ENCODE results near the gene P4HTM.

The P4HTM gene, protein sequence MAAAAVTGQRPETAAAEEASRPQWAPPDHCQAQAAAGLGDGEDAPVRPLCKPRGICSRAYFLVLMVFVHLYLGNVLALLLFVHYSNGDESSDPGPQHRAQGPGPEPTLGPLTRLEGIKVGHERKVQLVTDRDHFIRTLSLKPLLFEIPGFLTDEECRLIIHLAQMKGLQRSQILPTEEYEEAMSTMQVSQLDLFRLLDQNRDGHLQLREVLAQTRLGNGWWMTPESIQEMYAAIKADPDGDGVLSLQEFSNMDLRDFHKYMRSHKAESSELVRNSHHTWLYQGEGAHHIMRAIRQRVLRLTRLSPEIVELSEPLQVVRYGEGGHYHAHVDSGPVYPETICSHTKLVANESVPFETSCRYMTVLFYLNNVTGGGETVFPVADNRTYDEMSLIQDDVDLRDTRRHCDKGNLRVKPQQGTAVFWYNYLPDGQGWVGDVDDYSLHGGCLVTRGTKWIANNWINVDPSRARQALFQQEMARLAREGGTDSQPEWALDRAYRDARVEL

DNA sequence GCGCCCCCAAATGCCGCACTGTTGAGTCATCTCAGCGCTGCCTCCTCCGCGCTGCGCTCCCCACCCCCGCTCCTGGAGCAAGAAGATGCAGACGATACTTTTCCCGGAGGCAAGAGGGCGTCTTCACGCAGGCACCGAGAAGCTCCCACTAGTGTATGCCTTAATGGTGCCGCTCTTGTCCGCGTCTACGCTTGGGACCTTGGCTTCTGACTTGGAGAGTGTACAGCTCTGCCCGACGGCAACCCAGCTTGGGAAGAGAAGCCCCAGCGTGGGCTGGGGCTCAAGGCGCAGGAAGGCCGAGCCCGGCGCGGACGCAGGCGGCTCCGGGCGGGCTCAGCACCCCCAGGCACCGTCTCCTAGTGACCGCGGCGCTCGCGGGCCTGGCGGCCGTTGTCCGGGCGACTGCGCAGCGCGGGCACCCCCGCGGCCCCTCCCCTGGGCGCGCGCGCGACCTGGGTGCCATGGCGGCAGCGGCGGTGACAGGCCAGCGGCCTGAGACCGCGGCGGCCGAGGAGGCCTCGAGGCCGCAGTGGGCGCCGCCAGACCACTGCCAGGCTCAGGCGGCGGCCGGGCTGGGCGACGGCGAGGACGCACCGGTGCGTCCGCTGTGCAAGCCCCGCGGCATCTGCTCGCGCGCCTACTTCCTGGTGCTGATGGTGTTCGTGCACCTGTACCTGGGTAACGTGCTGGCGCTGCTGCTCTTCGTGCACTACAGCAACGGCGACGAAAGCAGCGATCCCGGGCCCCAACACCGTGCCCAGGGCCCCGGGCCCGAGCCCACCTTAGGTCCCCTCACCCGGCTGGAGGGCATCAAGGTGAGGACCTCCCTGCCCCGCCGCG lies at the start of gene P4HTM:
Gene P4HTM (plus strand): TSS at position 446 of the 840 bp plus-strand sequence. CDS start 16 bp downstream, at position 462.
- no peak for DNase-seq

GRCh38 chr3:48945432-48945831 lies 44.6 kb upstream of the P4HTM start:
- no peak for DNase-seq

- DNase-seq = no peak
Measured at GRCh38 chr3:48945891-48946549, 44.0 kb upstream of the P4HTM start.

GRCh38 chr3:48949376-48949717 lies 40.7 kb upstream of the P4HTM start:
- DNase-seq = no peak

DNA sequence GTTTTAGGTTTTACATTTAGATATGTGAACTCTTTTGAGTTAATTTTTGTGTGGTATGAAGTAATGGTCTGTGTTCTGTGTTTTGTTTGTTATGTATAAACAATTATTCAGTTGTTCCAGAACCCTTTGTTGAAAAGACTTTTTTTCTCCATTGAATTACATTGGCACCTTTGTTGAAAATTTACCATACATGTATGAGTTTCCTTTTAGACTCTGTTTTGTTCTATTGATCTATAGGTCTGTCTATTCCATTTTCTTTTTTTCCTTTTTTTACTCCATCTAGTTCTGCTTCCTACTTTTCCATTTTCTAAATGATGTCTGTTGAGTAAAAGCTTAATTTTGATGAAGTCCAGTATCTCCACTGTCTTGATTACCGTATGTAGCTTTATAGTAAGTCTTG lies 40.0 kb upstream of the P4HTM start:
- DNase-seq = no peak

DNA sequence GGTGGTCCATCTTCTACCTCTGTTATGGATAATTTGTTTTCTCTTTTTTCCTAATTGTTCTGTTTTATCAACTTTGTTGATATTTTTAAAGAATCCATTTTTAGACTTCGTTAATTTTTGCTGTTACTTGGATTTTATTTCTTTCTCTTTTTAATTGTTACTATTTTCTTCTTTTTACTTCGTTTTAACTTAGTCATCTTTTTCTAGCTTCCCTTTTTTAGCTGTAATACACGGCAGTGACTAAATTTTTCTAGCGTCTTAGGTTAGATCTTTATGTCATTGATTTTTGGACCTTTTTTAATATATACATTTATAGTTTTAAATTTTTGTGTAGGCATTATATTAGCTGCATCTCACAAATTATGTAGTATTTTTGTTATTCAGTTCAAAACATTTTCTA lies 38.3 kb upstream of the P4HTM start:
- DNase-seq = no peak

DNA sequence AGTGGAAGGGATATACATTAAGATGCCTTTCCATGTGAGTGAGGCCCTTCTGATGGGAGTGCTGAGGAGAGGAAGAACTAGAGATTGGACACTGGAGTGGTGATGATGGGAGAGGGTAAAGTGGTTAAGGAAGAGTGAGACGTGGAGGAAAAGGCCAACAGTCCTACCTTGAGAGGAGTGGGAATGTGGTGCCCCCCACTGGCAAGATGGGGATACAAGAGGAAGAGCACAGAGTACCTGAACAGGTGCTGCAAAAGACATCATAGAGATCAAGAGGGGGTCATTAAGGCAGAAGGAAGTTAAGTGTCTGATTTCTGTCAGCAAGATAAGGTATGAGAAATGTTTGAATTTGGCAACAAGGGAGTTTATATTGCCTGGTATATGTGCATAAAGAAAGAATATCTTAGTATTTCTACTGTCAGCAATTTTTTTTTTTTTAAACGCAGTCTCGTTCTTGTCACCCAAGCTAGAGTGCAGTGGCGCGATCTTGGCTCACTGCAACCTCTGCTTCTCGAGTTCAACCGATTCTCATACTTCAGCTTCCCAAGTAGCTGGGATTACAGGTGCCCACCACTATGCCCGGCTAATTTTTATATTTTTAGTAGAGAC lies 37.4 kb upstream of the P4HTM start:
- no peak for DNase-seq

- DNase-seq = no peak
Measured at GRCh38 chr3:48957006-48957705, 32.9 kb upstream of the P4HTM start.

GRCh38 chr3:48960841-48961413 lies 29.1 kb upstream of the P4HTM start:
- DNase-seq = no peak

DNA sequence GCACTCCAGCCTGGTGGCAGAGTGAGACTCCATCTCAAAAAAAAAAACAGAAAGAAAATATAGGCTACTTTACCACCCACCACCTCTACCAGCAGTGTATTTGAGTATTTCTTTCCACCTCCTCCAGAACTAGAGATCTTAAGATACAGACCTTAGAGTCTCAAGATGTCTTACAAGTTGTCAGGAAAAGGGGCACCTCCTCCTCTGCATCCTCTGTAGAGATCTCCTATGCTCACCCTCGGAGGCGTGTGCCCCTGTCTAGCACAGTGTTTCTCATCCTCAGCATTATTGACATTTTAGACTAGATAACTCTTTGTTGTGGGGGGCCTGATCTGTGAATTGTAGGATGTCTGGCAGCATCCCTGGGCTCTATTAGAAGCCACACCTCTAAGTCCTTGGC lies 27.7 kb upstream of the P4HTM start:
- no peak for DNase-seq

- no peak for DNase-seq
Measured at GRCh38 chr3:48962939-48963338, 27.1 kb upstream of the P4HTM start.

- DNase-seq = no peak
Measured at GRCh38 chr3:48963591-48963990, 26.4 kb upstream of the P4HTM start.

DNA sequence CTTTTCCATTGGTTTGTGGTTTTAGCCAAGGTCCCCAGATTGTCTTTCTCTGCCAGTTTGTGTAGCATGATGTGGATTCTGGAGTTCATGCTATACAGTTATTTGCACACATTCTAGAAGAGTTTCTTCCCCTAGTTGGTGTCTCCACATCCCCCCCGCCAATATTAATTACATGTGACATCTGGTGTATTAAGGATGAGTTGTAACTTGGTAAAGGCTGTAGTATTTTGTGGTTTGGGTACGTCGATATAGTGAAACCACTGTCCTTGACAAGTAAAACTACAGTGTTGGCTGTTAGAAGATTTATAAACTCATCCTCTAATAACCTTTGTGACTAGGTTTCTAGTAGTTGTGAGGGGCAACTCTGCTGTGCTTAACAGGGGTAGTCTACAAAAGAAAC lies 23.7 kb upstream of the P4HTM start:
- no peak for DNase-seq

- no peak for DNase-seq
Measured at GRCh38 chr3:48966876-48967361, 23.1 kb upstream of the P4HTM start.

GRCh38 chr3:48970586-48970985 lies 19.5 kb upstream of the P4HTM start:
- DNase-seq = no peak

DNA sequence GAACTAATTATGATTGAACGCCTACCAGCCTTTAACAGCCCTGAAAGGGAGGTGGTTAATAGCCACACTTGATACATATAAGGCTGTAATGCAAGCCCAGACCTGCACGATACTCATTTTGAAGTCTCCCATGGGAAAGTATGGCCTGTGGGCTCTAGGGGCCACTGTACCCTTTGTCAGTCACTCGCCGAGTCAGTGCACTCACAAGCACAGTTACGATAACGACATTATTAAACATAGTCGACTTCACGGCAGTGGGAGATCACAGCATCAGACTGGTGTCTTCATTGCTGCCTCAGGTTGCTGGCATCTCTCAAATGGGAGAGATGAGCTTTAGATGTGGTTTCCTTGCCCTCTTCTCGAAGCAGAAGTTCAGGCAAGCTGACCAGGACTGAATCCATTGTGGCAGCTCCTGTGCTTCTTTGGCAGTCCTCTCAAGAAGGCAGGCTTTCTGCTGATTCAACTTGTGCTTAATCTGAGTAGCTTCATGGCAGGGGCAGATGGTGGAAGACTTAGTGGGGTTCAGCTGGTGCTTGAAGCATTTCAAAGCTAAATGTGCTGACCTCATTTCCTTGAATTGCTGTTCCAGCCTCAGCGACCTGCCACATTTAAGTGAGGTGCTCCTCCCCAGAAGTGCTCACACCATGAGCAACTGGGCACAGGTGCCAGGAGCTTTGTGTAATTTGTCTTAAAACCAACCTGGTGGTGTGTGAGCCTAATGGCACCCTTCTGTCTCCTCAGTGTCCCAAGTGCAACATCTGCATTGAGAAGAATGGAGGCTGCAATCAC lies 15.8 kb upstream of the P4HTM start:
- DNase-seq = no peak

DNA sequence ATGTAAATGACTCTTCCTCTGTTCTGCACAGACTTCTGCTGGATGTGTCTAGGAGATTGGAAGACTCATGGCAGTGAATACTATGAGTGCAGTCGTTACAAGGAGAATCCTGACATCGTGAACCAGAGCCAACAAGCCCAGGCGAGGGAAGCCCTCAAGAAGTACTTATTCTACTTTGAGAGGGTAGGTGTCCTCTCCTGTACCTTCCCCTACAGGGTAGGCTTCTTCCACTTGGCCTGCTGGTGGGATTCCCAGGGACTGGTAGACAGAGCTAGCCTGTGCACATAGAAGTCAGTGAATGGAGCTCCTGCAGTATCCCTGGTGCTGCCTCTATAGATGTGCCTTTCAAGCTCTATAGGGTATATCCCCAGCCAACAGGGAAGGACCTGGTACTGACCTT lies 10.6 kb upstream of the P4HTM start:
- no peak for DNase-seq

GRCh38 chr3:48980295-48980694 lies 9.7 kb upstream of the P4HTM start:
- DNase-seq = no peak

DNA sequence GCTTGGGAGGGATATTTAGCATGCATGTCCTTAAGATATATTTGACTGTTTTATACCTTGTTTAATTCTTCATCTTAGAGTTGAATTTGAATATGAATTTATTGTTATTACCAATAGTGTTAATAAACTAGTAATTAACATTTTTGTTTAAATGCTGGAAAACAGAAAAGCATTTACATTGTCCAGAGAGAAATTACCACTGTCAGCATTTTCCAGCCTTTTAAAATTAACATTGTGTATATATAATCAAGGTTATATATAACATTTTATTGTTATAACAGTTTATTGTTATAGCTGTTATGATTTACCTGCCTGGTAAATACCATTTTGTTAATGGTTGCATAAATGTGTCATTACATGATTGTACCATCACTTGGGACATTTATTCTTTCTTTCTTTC lies 8.0 kb upstream of the P4HTM start:
- no peak for DNase-seq

DNA sequence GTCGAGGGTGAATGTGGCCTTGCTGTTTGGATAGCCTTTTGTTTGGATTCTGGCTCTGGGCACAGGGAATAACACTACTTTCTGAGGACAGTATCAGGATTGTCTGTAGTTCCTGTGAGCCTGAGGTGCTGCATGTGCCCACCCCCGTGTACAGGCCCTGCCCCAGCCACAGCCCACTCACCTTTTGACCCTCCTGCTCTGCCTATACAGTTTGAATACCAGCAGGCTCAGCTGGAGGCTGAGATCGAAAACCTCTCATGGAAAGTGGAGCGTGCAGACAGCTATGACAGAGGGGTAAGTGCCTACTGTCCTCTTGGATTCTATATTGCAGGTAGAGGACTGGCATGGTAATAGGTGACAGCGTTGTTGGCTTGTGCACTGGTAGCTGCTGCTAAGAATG lies 7.4 kb upstream of the P4HTM start:
- DNase-seq = no peak

GRCh38 chr3:48983096-48983495 lies 6.9 kb upstream of the P4HTM start:
- DNase-seq = no peak
